ENCODE data around the gene SLC22A8.
"Not testable (repeated sequence)": the region's sequence is repeated elsewhere in the genome, so short reads cannot be mapped to it uniquely, and the experiment has no call there.

The SLC22A8 gene

GRCh38 chr11:63015521-63016215 is at the start of gene SLC22A8:
Gene SLC22A8 (minus strand): TSS chr11:63015841. CDS start chr11:63014958, 883 bp downstream.
- DNase-seq (ENCODE audit: low read depth): no peak

DNA sequence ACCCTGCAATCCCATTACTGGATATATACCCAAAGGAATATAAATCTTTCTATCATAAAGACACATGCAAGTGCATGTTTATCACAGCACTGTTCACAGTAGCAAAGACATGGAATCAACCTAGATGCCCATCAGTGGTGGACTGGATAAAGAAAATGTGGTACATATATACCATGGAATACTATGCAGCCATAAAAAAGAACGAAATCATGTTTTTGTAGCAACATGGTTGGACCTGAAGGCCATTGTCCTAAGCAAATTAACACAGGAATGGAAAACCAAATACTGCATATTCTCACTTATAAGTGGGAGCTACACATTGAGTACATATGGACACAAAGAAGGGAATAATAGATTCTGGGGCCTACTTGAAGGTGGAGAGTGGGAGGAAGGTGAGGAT is 30.6 kb upstream of the SLC22A8 start:
- not testable (repeated sequence) for DNase-seq (ENCODE audit: low read depth)

DNA sequence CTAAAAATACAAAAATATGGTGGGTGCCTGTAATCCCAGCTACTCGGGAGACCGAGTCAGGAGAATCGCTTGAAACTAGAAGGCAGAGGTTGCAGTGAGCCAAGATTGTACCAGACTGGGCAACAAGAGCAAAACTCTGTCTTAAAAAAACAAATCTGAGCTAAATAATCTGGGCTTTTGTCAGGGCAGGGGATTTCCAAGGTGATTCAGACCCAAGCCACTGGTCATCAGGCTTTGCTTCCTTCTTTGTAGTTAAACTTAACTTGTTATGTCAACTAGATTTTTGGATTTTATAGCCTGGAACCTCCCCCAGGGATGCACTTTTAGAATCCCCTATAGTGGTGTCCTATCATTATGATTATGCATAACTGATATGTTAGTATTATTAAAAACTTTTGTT is 27.0 kb upstream of the SLC22A8 start:
- no peak for DNase-seq (ENCODE audit: low read depth)

- DNase-seq (ENCODE audit: low read depth): no peak
Observed at GRCh38 chr11:63032457-63032856, 16.8 kb upstream of the SLC22A8 start.

- DNase-seq (ENCODE audit: low read depth): peak; percentile 57
Observed at GRCh38 chr11:63023841-63024648, 8.4 kb upstream of the SLC22A8 start.

- DNase-seq (ENCODE audit: low read depth): no peak
Observed at GRCh38 chr11:63023222-63023814, 7.7 kb upstream of the SLC22A8 start.

- no peak for DNase-seq (ENCODE audit: low read depth)
Observed at GRCh38 chr11:63022441-63022840, 6.8 kb upstream of the SLC22A8 start.

DNA sequence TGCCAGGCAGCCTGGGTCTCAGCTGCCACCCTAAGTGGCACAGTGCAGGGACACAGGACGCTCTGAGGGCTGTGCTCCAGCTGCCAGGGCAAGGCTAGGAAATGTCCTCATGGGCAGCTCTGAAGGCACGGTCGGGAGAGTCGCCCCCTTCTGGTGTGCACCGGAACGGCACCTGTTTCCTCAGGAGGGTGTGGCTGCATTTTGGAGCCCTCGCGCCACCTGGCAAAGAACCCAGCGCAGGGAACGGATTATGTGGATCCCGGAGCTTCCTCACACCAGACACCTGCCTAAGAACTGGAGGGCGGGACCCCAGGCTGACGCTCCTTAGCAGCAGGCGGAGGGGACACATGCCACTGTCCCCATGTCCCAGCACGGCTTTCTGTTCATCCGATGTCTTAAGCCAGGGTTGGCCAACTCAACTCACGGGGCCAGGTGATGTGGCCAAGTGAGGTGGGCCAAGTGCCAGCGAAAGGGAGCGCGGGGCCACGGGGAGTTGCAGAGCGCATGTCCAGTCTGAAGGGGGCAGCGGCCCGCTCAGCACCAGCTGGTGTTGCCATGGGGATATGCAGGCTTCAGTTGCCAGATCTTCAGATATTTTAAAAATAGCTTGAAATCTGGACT is 5.1 kb upstream of the SLC22A8 start:
- no peak for DNase-seq (ENCODE audit: low read depth)

GRCh38 chr11:63019506-63019905 is 3.9 kb upstream of the SLC22A8 start:
- DNase-seq (ENCODE audit: low read depth): no peak

GRCh38 chr11:63017306-63017974 is 1.8 kb upstream of the SLC22A8 start:
- DNase-seq (ENCODE audit: low read depth): no peak

GRCh38 chr11:63014408-63015055 is 1.1 kb downstream of the SLC22A8 start:
- no peak for DNase-seq (ENCODE audit: low read depth)

GRCh38 chr11:63012839-63013238 is 2.8 kb downstream of the SLC22A8 start:
- DNase-seq (ENCODE audit: low read depth): no peak

DNA sequence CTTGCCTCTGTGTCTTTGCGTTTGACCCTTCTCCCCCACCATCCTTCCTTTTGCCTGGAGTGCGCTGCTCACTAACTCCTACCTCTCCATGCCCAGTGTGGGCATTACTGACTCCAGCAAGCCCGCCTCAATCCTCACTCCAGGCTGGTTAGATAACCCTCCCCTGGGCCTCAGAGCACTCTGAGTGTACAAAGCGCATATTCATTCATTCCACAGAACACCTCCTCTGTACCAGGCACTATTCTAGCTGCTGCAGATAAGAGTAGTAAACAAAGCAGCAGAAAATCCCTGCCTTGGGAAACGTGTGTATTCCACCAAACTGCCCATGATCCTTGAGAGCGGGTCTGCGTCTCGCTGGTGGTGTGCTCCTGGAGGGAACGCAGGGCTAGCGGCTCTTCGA is 3.2 kb downstream of the SLC22A8 start:
- DNase-seq (ENCODE audit: low read depth): no peak

DNA sequence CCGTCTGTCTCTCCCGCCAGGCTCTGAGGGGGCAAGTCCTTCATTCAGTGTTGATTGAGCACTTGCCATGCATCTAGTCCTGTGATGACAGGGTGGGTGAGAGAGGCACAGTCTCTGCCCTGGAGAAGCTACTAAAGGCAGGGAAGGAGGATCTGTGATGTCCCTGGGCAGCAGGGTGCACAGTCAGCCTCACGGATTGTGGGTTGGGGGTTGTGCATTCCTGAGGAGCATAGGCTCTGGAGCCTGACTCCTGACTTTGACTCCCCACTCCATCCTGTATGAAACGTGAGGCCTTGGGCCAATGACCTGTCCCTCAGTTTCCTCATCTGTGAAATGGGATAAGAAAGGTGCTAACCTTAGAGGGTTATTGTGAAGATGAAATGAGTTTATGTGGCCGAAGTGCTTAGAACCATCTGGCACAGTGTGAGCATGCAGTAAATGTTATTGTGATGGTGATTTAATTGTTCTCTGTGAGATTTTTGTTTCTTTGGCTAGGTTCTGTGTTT is 4.7 kb downstream of the SLC22A8 start:
- no peak for DNase-seq (ENCODE audit: low read depth)

GRCh38 chr11:63007920-63008319 is 7.7 kb downstream of the SLC22A8 start:
- no peak for DNase-seq (ENCODE audit: low read depth)

DNA sequence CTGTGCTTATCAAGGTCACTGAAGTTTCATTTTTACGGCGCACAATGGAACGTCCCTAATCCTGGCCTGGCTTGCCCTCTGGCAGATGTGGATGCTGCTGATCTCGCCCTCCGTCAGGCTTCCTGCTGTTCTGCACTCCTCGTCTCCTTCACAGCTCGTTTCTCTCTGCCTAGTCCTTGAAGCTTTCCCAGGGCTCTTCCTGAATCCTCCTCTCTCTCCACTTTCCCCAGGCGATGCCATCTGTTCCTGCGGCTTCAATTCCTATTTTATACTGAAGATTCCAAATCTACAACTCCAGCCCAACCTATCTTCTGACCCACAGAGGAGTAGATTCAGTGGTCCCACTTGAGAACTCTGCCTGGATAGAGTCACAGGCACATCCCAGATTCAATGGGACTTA is 14.2 kb downstream of the SLC22A8 start:
- no peak for DNase-seq (ENCODE audit: low read depth)

- no peak for DNase-seq (ENCODE audit: low read depth)
Observed at GRCh38 chr11:62999649-63000048, 16.0 kb downstream of the SLC22A8 start.

- DNase-seq (ENCODE audit: low read depth): no peak
Observed at GRCh38 chr11:62999156-62999555, 16.5 kb downstream of the SLC22A8 start.

DNA sequence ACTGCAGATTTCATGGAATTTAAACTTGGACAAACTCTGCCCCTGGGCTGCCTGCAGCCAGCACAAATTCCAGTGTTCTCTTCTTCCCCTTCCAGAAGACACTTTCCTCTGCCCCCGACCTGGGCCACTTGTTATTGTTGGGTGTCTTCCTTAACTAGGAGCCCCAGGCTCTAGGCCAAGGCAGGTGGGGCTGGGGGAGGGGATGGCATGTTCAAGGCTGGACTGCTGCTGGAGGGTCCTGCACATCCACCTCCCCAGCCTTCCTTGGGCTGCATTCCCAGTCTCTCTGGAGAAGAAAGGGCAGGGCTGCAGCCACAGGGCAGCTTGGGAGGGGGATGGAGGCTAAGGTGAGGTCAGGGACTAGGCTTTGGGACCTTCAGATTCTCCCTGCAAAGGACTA is 19.4 kb downstream of the SLC22A8 start:
- DNase-seq (ENCODE audit: low read depth): no peak

- DNase-seq (ENCODE audit: low read depth): no peak
Observed at GRCh38 chr11:62994775-62995174, 20.9 kb downstream of the SLC22A8 start.

- DNase-seq (ENCODE audit: low read depth): no peak
Observed at GRCh38 chr11:62988276-62988675, 27.4 kb downstream of the SLC22A8 start.

Data from stromal cell of bone marrow (primary cell).